Peyer's patch (tissue), 4 donors: ENCODE data around the gene CELSR3. TPM values are rescaled to one million over a fixed set of nuclear protein-coding genes. Genes with fewer than 3 reads are reported as not detected.

ENCODE experiments used
- DNase-seq, 3 donors: peaks; one replicate each; pipeline ENCODE4 v3.0.0-alpha.2; 2017 to 2019
- H3K27ac ChIP-seq, 4 donors: fragments of 200-600 bp; sonication (generic); one replicate each; pipeline ENCODE4 v1.5.1; 2016 to 2019
- H3K27me3 ChIP-seq, 2 donors: fragments of 200-600 bp; sonication (generic); one replicate each; pipeline ENCODE4 v1.5.1; 2019
- H3K36me3 ChIP-seq, 3 donors: fragments of 200-600 bp; sonication (generic); one replicate each; pipeline ENCODE4 v1.5.1; 2016 to 2019
- H3K4me1 ChIP-seq, 4 donors: fragments of 200-600 bp; sonication (generic); one replicate each; pipeline ENCODE4 v1.5.1; 2016 to 2019
- H3K4me3 ChIP-seq, 4 donors: fragments of 200-600 bp; sonication (generic); 1 replicate in 3 of 4; 2 replicates in 1 of 4; pipeline ENCODE4 v1.5.1; 2016 to 2019; ENCODE audit warnings: mild to moderate bottlenecking in 1 of 4
- H3K9me3 ChIP-seq, 4 donors: fragments of 200-600 bp; sonication (generic); one replicate each; pipeline ENCODE4 v1.5.1; 2016 to 2019; ENCODE audit warnings: mild to moderate bottlenecking in 1 of 4
- CTCF ChIP-seq, 6 experiments: fragments of 450-650 bp in 4 of 6; fragments of 200-600 bp in 2 of 6; sonication (generic) in 1 of 6; IDR thresholded peaks; one replicate each; pipeline ENCODE4 v1.5.1; 2017 to 2019; ENCODE audit warnings: antibody characterized with exemption in 6 of 6, mild to moderate bottlenecking in 3 of 6, moderate library complexity in 1 of 6
- POLR2A ChIP-seq, 2 donors: fragments of 450-650 bp; IDR thresholded peaks; one replicate each; pipeline ENCODE4 v1.5.1; 2017; ENCODE audit warnings: antibody characterized with exemption in 2 of 2, mild to moderate bottlenecking in 2 of 2, moderate library complexity in 2 of 2
- total RNA-seq, 4 donors: library from RNA; depleted of rRNA; stranded (reverse); fragments of >200 nt; gene quantifications; one replicate each; pipeline ENCODE4 v1.1.0, GENCODE V29; 2016

The CELSR3 gene
- total RNA-seq, 4 donors from 2014 or later = 2.3 to 5.0 (median 2.9) TPM

- no peak for TF ChIP-seq CTCF (IDR thresholded peaks at IDR 0.05)
- no peak for TF ChIP-seq POLR2A (IDR thresholded peaks at IDR 0.05)
- peaks cover 0 to 9% (median 0%) of the 10 kb centered on the region in 3 donors for H3K36me3 ChIP-seq
- H3K4me3 ChIP-seq = peak overlapping the region; percentile 22 to 49 (median 34)
- DNase-seq = no peak
- no peaks in the 10 kb centered on the region for H3K27me3 ChIP-seq
- H3K4me1 ChIP-seq = peaks cover 0 to 26% (median 3%) of the 10 kb centered on the region in 4 donors
- H3K27ac ChIP-seq = peak overlapping the region in 2 of 4 donors; percentile 33 to 87
- no peaks in the 10 kb centered on the region for H3K9me3 ChIP-seq
Measured at GRCh38 chr3:48594417-48595049, 68.2 kb downstream of the CELSR3 start.

- Histone ChIP-seq H3K36me3 (no peaks in the 10 kb centered on the region), H3K4me1 (peaks cover 0 to 20% (median 3%) of the 10 kb centered on the region in 4 donors), H3K9me3 (no peaks in the 10 kb centered on the region), H3K27ac (no peak overlapping the region), H3K4me3 (no peak overlapping the region), H3K27me3 (no peaks in the 10 kb centered on the region)
- DNase-seq = no peak
- TF ChIP-seq POLR2A (IDR thresholded peaks at IDR 0.05) (no peak), CTCF (IDR thresholded peaks at IDR 0.05) (no peak)
Measured at GRCh38 chr3:48593337-48593736, 69.3 kb downstream of the CELSR3 start.

- Histone ChIP-seq H3K27ac (no peak overlapping the region), H3K9me3 (no peaks in the 10 kb centered on the region), H3K4me3 (no peak overlapping the region), H3K36me3 (no peaks in the 10 kb centered on the region), H3K4me1 (peaks cover 0 to 20% (median 3%) of the 10 kb centered on the region in 4 donors), H3K27me3 (no peaks in the 10 kb centered on the region)
- DNase-seq = no peak
- TF ChIP-seq POLR2A (IDR thresholded peaks at IDR 0.05) = no peak
- TF ChIP-seq CTCF (IDR thresholded peaks at IDR 0.05) = no peak
Measured at GRCh38 chr3:48592519-48593087, 70.1 kb downstream of the CELSR3 start.

- no peak overlapping the region for H3K4me3 ChIP-seq
- peaks cover 0 to 20% (median 3%) of the 10 kb centered on the region in 4 donors for H3K4me1 ChIP-seq
- DNase-seq = no peak
- H3K27ac ChIP-seq = no peak overlapping the region
- no peaks in the 10 kb centered on the region for H3K9me3 ChIP-seq
- no peak for TF ChIP-seq POLR2A (IDR thresholded peaks at IDR 0.05)
- TF ChIP-seq CTCF (IDR thresholded peaks at IDR 0.05) = no peak
- H3K27me3 ChIP-seq = no peaks in the 10 kb centered on the region
- no peaks in the 10 kb centered on the region for H3K36me3 ChIP-seq
Measured at GRCh38 chr3:48591886-48592518, 70.7 kb downstream of the CELSR3 start.

- Histone ChIP-seq H3K36me3 (no peaks in the 10 kb centered on the region), H3K27me3 (no peaks in the 10 kb centered on the region), H3K4me1 (peaks cover 0 to 20% (median 3%) of the 10 kb centered on the region in 4 donors), H3K4me3 (no peak overlapping the region), H3K27ac (no peak overlapping the region), H3K9me3 (no peaks in the 10 kb centered on the region)
- DNase-seq = no peak
- TF ChIP-seq POLR2A (IDR thresholded peaks at IDR 0.05) (no peak), CTCF (IDR thresholded peaks at IDR 0.05) (no peak)
Measured at GRCh38 chr3:48591436-48591835, 71.2 kb downstream of the CELSR3 start.
